GM12878 (cell line): Measurements from ENCODE around the gene HMSD.

Source experiments
- CTCF ChIP-seq, 3 experiments: IDR thresholded peaks in 2 of 3; conservative IDR thresholded peaks in 1 of 3; 2 replicates each; pipeline ENCODE4 v1.5.1; 2011; ENCODE audit warnings: low read depth in 3 of 3, low read length in 3 of 3, mild to moderate bottlenecking in 3 of 3, control low read depth in 2 of 3, moderate library complexity in 2 of 3, inconsistent platforms in 1 of 3, mixed read lengths in 1 of 3; ENCODE audit not compliant: control insufficient read depth in 2 of 3, insufficient read depth in 1 of 3; ENCODE audit errors: extremely low read depth in 1 of 3
- EZH2 ChIP-seq: IDR thresholded peaks from 2 replicates; pipeline ENCODE4 v1.6.1; 2012; ENCODE audit warnings: low read depth, mild to moderate bottlenecking, control low read depth, inconsistent platforms, low read length, borderline replicate concordance; ENCODE audit not compliant: control insufficient read depth
- HDAC2 ChIP-seq: fragments of 200-600 bp; sonication (generic); IDR thresholded peaks from 2 replicates; pipeline ENCODE4 v1.6.1; 2017
- JUNB ChIP-seq: IDR thresholded peaks from 2 replicates; pipeline ENCODE4 v1.6.1; 2016; ENCODE audit warnings: antibody characterized with exemption, mild to moderate bottlenecking
- KLF5 ChIP-seq: fragments of 450-650 bp; IDR thresholded peaks from 2 replicates; pipeline ENCODE4 v1.6.1; 2014; ENCODE audit warnings: mild to moderate bottlenecking; ENCODE audit not compliant: partially characterized antibody
- MTA3 ChIP-seq: IDR thresholded peaks from 2 replicates; pipeline ENCODE4 v1.6.1; 2012; ENCODE audit warnings: low read length, inconsistent platforms, borderline replicate concordance
- POLR2A ChIP-seq: IDR thresholded peaks from 2 replicates; pipeline ENCODE4 v1.6.1; 2011; ENCODE audit warnings: low read depth, mild to moderate bottlenecking, low read length
- POLR2AphosphoS5 ChIP-seq: IDR thresholded peaks from 2 replicates; pipeline ENCODE4 v1.6.1; 2011; ENCODE audit warnings: mild to moderate bottlenecking, low read length, inconsistent platforms
- TARDBP ChIP-seq: IDR thresholded peaks from 2 replicates; pipeline ENCODE4 v1.6.1; 2016; ENCODE audit warnings: borderline replicate concordance
- YY1 ChIP-seq: IDR thresholded peaks from 2 replicates; pipeline ENCODE4 v1.6.1; 2011; ENCODE audit warnings: low read depth, mild to moderate bottlenecking, low read length
- ZNF592 ChIP-seq: fragments of 450-650 bp; IDR thresholded peaks from 2 replicates; pipeline ENCODE4 v1.6.1; 2017; ENCODE audit warnings: mild to moderate bottlenecking, moderate library complexity

GRCh38 chr18:63970809-63971205 lies 21.7 kb downstream of the HMSD start:
- no peak for TF ChIP-seq JUNB
- TF ChIP-seq MTA3, result no peak
- no peak for TF ChIP-seq EZH2
- TF ChIP-seq YY1, result no peak; the same call in 1 of the 2 replicates
- TF ChIP-seq TARDBP, result no peak
- TF ChIP-seq CTCF (IDR thresholded peaks at IDR 0.05 in 2 of 3, conservative IDR thresholded peaks at IDR 0.05 in 1 of 3; ENCODE audit: control insufficient read depth in 2 of 3, extremely low read depth in 1 of 3, insufficient read depth in 1 of 3, low read depth in 3 of 3, low read length in 3 of 3), result no peak
- TF ChIP-seq KLF5, result no peak
- no peak for TF ChIP-seq POLR2A
- TF ChIP-seq HDAC2, result no peak
- TF ChIP-seq POLR2AphosphoS5, result no peak
- no peak for TF ChIP-seq ZNF592
